GM23338 (cell line): Measurements from ENCODE around the gene DEXI. TPM values are rescaled to one million over a fixed set of nuclear protein-coding genes. Genes with fewer than 3 reads are reported as not detected.

ENCODE experiments used
- ATAC-seq: fragments of 200-7000 bp; cut with Tn5 transposase; 3 replicates; pipeline ENCODE4 v1.9.1; 2020
- DNase-seq: peaks from one replicate; pipeline ENCODE4 v3.0.0-alpha.2; 2015; ENCODE audit warnings: low spot score
- H2AFZ ChIP-seq: fragments of 200-600 bp; sonication (generic); 2 replicates; pipeline ENCODE4 v1.8.0; 2016; ENCODE audit warnings: antibody characterized with exemption, mild to moderate bottlenecking, moderate library complexity
- H3F3A ChIP-seq: fragments of 200-600 bp; sonication (generic); replicated peaks from 2 replicates; pipeline ENCODE4 v1.8.0; 2017; ENCODE audit warnings: antibody characterized with exemption, mixed run types, low read depth
- H3K27ac ChIP-seq: fragments of 200-600 bp; sonication (generic); 2 replicates; pipeline ENCODE4 v1.6.1; 2016; ENCODE audit warnings: low read depth
- H3K27me3 ChIP-seq: fragments of 200-600 bp; sonication (generic); 2 replicates; pipeline ENCODE4 v1.8.0; 2016; ENCODE audit warnings: mild to moderate bottlenecking, mixed run types, moderate library complexity; ENCODE audit not compliant: insufficient read depth
- H3K36me3 ChIP-seq: fragments of 200-600 bp; sonication (generic); 2 replicates; pipeline ENCODE4 v1.8.0; 2016; ENCODE audit warnings: mild to moderate bottlenecking; ENCODE audit not compliant: insufficient read depth
- H3K4me1 ChIP-seq: fragments of 200-600 bp; sonication (generic); 2 replicates; pipeline ENCODE4 v1.8.0; 2016; ENCODE audit warnings: mild to moderate bottlenecking, moderate library complexity; ENCODE audit not compliant: insufficient read depth
- H3K4me2 ChIP-seq: fragments of 200-600 bp; sonication (generic); 2 replicates; pipeline ENCODE4 v1.7.1; 2017; ENCODE audit warnings: mixed run types
- H3K4me3 ChIP-seq: fragments of 200-600 bp; sonication (generic); 2 replicates; pipeline ENCODE4 v1.6.1; 2016; ENCODE audit warnings: mixed run types
- H3K79me2 ChIP-seq: fragments of 200-600 bp; sonication (generic); replicated peaks from 2 replicates; pipeline ENCODE4 v1.8.0; 2017; ENCODE audit warnings: mild to moderate bottlenecking; ENCODE audit not compliant: insufficient read depth
- H3K9me2 ChIP-seq: fragments of 200-600 bp; sonication (generic); 2 replicates; pipeline ENCODE4 v1.8.0; 2017; ENCODE audit not compliant: insufficient read depth
- H4K20me1 ChIP-seq: fragments of 200-600 bp; sonication (generic); replicated peaks from 2 replicates; pipeline ENCODE4 v1.8.0; 2017; ENCODE audit warnings: mild to moderate bottlenecking; ENCODE audit not compliant: insufficient read depth
- H3K27ac Mint-ChIP-seq: 2 replicates; pipeline ENCODE4 v1.8.0; 2020; ENCODE audit warnings: inconsistent platforms, mild to moderate bottlenecking, moderate library complexity, mixed read lengths
- H3K27me3 Mint-ChIP-seq: 3 replicates; pipeline ENCODE4 v1.8.0; 2022; ENCODE audit warnings: low read depth, mild to moderate bottlenecking, moderate library complexity, mixed read lengths, inconsistent platforms; ENCODE audit not compliant: insufficient read depth, poor library complexity
- H3K36me3 Mint-ChIP-seq: 3 replicates; pipeline ENCODE4 v1.8.0; 2021; ENCODE audit warnings: low read depth, mild to moderate bottlenecking, inconsistent platforms, moderate library complexity, mixed read lengths
- H3K4me1 Mint-ChIP-seq: 3 replicates; pipeline ENCODE4 v1.8.0; 2020; ENCODE audit warnings: mild to moderate bottlenecking, inconsistent platforms, mixed read lengths
- H3K4me3 Mint-ChIP-seq: 3 replicates; pipeline ENCODE4 v1.8.0; 2021; ENCODE audit warnings: moderate library complexity, mild to moderate bottlenecking, inconsistent platforms, mixed read lengths
- H3K9me3 Mint-ChIP-seq: 3 replicates; pipeline ENCODE4 v1.8.0; 2020; ENCODE audit warnings: moderate library complexity, mild to moderate bottlenecking, inconsistent platforms, mixed read lengths
- CTCF ChIP-seq, 2 experiments: fragments of 200-600 bp in 1 of 2; sonication (generic) in 1 of 2; conservative IDR thresholded peaks; 2 replicates each; pipeline versions ENCODE4 v1.5.1 to v1.6.1; 2016 to 2017; ENCODE audit warnings: antibody characterized with exemption in 2 of 2, low read depth in 2 of 2, mild to moderate bottlenecking in 2 of 2, moderate library complexity in 1 of 2
- ETS1 ChIP-seq: IDR thresholded peaks from 2 replicates; pipeline ENCODE4 v1.6.1; 2016; ENCODE audit warnings: antibody characterized with exemption
- EZH2 ChIP-seq: fragments of 200-600 bp; sonication (generic); IDR thresholded peaks from one replicate; pipeline ENCODE4 v1.8.0; 2017; ENCODE audit warnings: antibody characterized with exemption, mild to moderate bottlenecking, low read depth; ENCODE audit not compliant: unreplicated experiment
- JUNB ChIP-seq: IDR thresholded peaks from one replicate; pipeline ENCODE4 v1.6.1; 2016; ENCODE audit warnings: antibody characterized with exemption; ENCODE audit not compliant: unreplicated experiment
- NANOG ChIP-seq: IDR thresholded peaks from 2 replicates; pipeline ENCODE4 v1.6.1; 2016; ENCODE audit warnings: antibody characterized with exemption, borderline replicate concordance
- REST ChIP-seq: IDR thresholded peaks from one replicate; pipeline ENCODE4 v1.6.1; 2018; ENCODE audit warnings: antibody characterized with exemption; ENCODE audit not compliant: unreplicated experiment
- STAT1 ChIP-seq: IDR thresholded peaks from one replicate; pipeline ENCODE4 v1.6.1; 2016; ENCODE audit warnings: antibody characterized with exemption; ENCODE audit not compliant: unreplicated experiment
- ZNF114 ChIP-seq: fragments of 250-450 bp; sonication (Bioruptor Pico); IDR thresholded peaks from 2 replicates; pipeline ENCODE4 v1.5.0; 2020; ENCODE audit warnings: mild to moderate bottlenecking, moderate library complexity
- ZNF331 ChIP-seq: fragments of 250-450 bp; sonication (Bioruptor Pico); IDR thresholded peaks from 2 replicates; pipeline ENCODE4 v1.5.0; 2020; ENCODE audit warnings: low read depth, mild to moderate bottlenecking, moderate library complexity
- polyA plus RNA-seq: library from polyadenylated mRNA; unstranded; fragments of >200 nt; fragmentation: Nextera tagmentation; extraction: Ambion mirVana; gene quantifications from 2 replicates; pipeline ENCODE4 v1.2.1, GENCODE V29; 2016
- total RNA-seq: library from RNA; depleted of rRNA; stranded (reverse); fragments of >200 nt; shearing (Covaris generic); gene quantifications from 2 replicates; pipeline ENCODE4 v1.2.3, GENCODE V29; 2014

DEXI gene
- total and polyA plus RNA-seq, 2 experiments from 2014 or later = 26.5 to 58.2 TPM

GRCh38 chr16:10946308-10946707, 4.0 kb upstream of the DEXI start (continued):
- TF ChIP-seq ZNF331 (CRISPR knock-in tag) (no peak), NANOG (no peak)

- Histone ChIP-seq H3K4me2 (peak overlapping the region; percentile 88), H2AFZ (no peak overlapping the region), H3K79me2 (peaks cover 58% of the 10 kb centered on the region), H3F3A (peaks cover 12% of the 10 kb centered on the region; the same call in 1 of the 2 replicates), H3K36me3 (no peaks in the 10 kb centered on the region), H3K4me1 (peaks cover 50% of the 10 kb centered on the region), H3K27me3 (0 out of 2 replicates have a peak, but pooled peaks cover 5% of the 10 kb centered on the region), H4K20me1 (peaks cover 19% of the 10 kb centered on the region), H3K9me2 (no peaks in the 10 kb centered on the region), H3K27ac (0 out of 2 replicates have a peak overlapping the region, but pooled peaks have one; percentile 23), H3K4me3 (peak overlapping the region; percentile 93)
- no peak for TF ChIP-seq JUNB
- no peak for TF ChIP-seq ZNF114 (CRISPR knock-in tag)
- no peak for TF ChIP-seq STAT1
- TF ChIP-seq CTCF (conservative IDR thresholded peaks at IDR 0.05; ENCODE audit: low read depth in 2 of 2) = no peak
- no peak for TF ChIP-seq ETS1
- no peak for TF ChIP-seq NANOG
- TF ChIP-seq REST = no peak
- no peak for TF ChIP-seq EZH2
- DNase-seq (no peak), ATAC-seq (no peak)
- Mint-ChIP-seq H3K36me3 (no peaks in the 10 kb centered on the region; the same call in 2 of the 3 replicates), H3K4me1 (peaks cover 61% of the 10 kb centered on the region), H3K27me3 (peaks cover 9% of the 10 kb centered on the region), H3K4me3 (peak overlapping the region; percentile 82), H3K9me3 (no peaks in the 10 kb centered on the region), H3K27ac (no peak overlapping the region)
Observed at GRCh38 chr16:10945065-10945787, 3.0 kb upstream of the DEXI start.
